SK-N-SH treated with all-trans-retinoic acid at 6 μM for 48 hours (cell line): ENCODE results near the gene SLC36A3.

Source experiments
- ARNTL ChIP-seq: fragments of 450-650 bp; formaldehyde crosslinking; IDR thresholded peaks from 2 replicates; pipeline ENCODE4 v1.5.0; 2020; ENCODE audit warnings: low read depth, mild to moderate bottlenecking, moderate library complexity, borderline replicate concordance
- BACH2 ChIP-seq: fragments of 250-450 bp; sonication (Bioruptor Pico); IDR thresholded peaks from 2 replicates; pipeline ENCODE4 v1.9.0; 2021; ENCODE audit warnings: mild to moderate bottlenecking, borderline replicate concordance
- CSRNP3 ChIP-seq: fragments of 250-450 bp; sonication (Bioruptor Pico); IDR thresholded peaks from 2 replicates; pipeline ENCODE4 v1.5.1; 2021; ENCODE audit warnings: mild to moderate bottlenecking, moderate library complexity
- ZFP3 ChIP-seq: fragments of 250-450 bp; sonication (Bioruptor Pico); IDR thresholded peaks from 2 replicates; pipeline ENCODE4 v1.5.0; 2020; ENCODE audit warnings: mild to moderate bottlenecking, moderate library complexity
- ZFP30 ChIP-seq: fragments of 450-650 bp; formaldehyde crosslinking; IDR thresholded peaks from 2 replicates; pipeline ENCODE4 v1.5.0; 2022; ENCODE audit warnings: mild to moderate bottlenecking, moderate library complexity
- ZNF70 ChIP-seq: fragments of 450-650 bp; formaldehyde crosslinking; IDR thresholded peaks from 2 replicates; pipeline ENCODE4 v1.5.0; 2020; ENCODE audit warnings: mild to moderate bottlenecking, moderate library complexity
- TF ChIP-seq, protein P1 (sequence below): fragments of 250-450 bp; sonication (Bioruptor Pico); IDR thresholded peaks from 2 replicates; pipeline ENCODE4 v1.8.0; 2021; ENCODE audit warnings: low read depth, mild to moderate bottlenecking, moderate library complexity, borderline replicate concordance
- TF ChIP-seq, protein P2 (sequence below): fragments of 250-450 bp; sonication (Bioruptor Pico); IDR thresholded peaks from 2 replicates; pipeline ENCODE4 v1.8.0; 2020; ENCODE audit warnings: mild to moderate bottlenecking, moderate library complexity, borderline replicate concordance

DNA sequence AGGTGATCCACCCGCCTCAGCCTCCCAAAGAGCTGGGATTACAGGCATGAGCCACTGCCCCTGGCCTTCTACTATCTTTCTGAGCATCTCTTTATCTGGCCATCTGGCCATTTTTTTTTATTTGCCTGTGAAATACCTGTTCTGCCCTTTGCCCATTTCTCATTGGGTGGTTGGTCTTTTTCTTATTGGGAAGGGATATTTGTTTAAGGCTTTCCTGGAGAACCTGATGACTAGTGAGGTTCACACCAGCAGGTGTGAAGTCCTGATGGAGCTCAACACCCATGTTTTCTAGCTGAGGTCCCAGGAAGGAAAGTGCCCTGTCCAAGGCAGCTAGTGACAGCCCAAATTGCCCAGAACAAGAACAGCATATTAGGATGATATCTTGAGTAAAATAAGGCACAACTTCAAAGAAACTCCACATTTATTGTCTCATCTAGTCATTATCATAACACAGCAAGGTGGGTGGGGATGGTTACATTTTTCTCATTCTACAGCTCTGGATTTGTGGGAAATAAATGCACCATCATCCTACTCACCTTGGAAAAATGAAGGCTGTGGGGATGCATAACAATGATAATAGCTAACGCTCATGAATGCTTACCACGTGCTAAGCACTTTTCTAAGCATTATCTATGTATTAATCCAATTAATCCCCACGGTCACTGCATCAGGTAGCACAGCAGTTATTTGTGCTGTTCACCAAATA, 20.3 kb downstream of the SLC36A3 start:
- TF ChIP-seq, protein P1, sequence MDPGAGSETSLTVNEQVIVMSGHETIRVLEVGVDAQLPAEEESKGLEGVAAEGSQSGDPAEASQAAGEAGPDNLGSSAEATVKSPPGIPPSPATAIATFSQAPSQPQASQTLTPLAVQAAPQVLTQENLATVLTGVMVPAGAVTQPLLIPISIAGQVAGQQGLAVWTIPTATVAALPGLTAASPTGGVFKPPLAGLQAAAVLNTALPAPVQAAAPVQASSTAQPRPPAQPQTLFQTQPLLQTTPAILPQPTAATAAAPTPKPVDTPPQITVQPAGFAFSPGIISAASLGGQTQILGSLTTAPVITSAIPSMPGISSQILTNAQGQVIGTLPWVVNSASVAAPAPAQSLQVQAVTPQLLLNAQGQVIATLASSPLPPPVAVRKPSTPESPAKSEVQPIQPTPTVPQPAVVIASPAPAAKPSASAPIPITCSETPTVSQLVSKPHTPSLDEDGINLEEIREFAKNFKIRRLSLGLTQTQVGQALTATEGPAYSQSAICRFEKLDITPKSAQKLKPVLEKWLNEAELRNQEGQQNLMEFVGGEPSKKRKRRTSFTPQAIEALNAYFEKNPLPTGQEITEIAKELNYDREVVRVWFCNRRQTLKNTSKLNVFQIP (CRISPR knock-in tag), result no peak
- TF ChIP-seq ZNF70 (no peak), BACH2 (no peak), CSRNP3 (CRISPR knock-in tag) (no peak), ARNTL (CRISPR knock-in tag) (no peak), ZFP3 (CRISPR knock-in tag) (no peak), ZFP30 (CRISPR knock-in tag) (no peak)
- TF ChIP-seq, protein P2, sequence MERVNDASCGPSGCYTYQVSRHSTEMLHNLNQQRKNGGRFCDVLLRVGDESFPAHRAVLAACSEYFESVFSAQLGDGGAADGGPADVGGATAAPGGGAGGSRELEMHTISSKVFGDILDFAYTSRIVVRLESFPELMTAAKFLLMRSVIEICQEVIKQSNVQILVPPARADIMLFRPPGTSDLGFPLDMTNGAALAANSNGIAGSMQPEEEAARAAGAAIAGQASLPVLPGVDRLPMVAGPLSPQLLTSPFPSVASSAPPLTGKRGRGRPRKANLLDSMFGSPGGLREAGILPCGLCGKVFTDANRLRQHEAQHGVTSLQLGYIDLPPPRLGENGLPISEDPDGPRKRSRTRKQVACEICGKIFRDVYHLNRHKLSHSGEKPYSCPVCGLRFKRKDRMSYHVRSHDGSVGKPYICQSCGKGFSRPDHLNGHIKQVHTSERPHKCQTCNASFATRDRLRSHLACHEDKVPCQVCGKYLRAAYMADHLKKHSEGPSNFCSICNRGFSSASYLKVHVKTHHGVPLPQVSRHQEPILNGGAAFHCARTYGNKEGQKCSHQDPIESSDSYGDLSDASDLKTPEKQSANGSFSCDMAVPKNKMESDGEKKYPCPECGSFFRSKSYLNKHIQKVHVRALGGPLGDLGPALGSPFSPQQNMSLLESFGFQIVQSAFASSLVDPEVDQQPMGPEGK (CRISPR knock-in tag), result no peak
